Upper lobe of left lung (tissue), 4 donors: ENCODE data around the gene SMIM8.

ENCODE experiments used
- EP300 ChIP-seq, 4 donors: sonication (generic); formaldehyde crosslinking; IDR thresholded peaks; one replicate each; pipeline ENCODE4 v1.5.1; 2017; ENCODE audit warnings: antibody characterized with exemption in 4 of 4, control low read depth in 2 of 4
- POLR2A ChIP-seq, 4 donors: fragments of 450-650 bp; IDR thresholded peaks; one replicate each; pipeline ENCODE4 v1.5.1; 2016 to 2017; ENCODE audit warnings: antibody characterized with exemption in 4 of 4, mild to moderate bottlenecking in 2 of 4
- POLR2AphosphoS5 ChIP-seq, 2 donors: sonication (generic); formaldehyde crosslinking; IDR thresholded peaks; one replicate each; pipeline ENCODE4 v1.5.1; 2017; ENCODE audit warnings: antibody characterized with exemption in 2 of 2
- TF ChIP-seq, protein P1 (sequence below), 6 experiments: fragments of 450-650 bp in 4 of 6; fragments of 200-600 bp in 2 of 6; sonication (generic) in 2 of 6; IDR thresholded peaks; one replicate each; pipeline ENCODE4 v1.5.1; 2016 to 2019; ENCODE audit warnings: antibody characterized with exemption in 6 of 6

GRCh38 chr6:87384038-87384437 is 61.6 kb downstream of the SMIM8 start:
- TF ChIP-seq POLR2AphosphoS5 (IDR thresholded peaks at IDR 0.05), result no peak
- TF ChIP-seq, protein P1, sequence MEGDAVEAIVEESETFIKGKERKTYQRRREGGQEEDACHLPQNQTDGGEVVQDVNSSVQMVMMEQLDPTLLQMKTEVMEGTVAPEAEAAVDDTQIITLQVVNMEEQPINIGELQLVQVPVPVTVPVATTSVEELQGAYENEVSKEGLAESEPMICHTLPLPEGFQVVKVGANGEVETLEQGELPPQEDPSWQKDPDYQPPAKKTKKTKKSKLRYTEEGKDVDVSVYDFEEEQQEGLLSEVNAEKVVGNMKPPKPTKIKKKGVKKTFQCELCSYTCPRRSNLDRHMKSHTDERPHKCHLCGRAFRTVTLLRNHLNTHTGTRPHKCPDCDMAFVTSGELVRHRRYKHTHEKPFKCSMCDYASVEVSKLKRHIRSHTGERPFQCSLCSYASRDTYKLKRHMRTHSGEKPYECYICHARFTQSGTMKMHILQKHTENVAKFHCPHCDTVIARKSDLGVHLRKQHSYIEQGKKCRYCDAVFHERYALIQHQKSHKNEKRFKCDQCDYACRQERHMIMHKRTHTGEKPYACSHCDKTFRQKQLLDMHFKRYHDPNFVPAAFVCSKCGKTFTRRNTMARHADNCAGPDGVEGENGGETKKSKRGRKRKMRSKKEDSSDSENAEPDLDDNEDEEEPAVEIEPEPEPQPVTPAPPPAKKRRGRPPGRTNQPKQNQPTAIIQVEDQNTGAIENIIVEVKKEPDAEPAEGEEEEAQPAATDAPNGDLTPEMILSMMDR (IDR thresholded peaks at IDR 0.05), result no peak
- TF ChIP-seq EP300 (IDR thresholded peaks at IDR 0.05), result no peak
- TF ChIP-seq POLR2A (IDR thresholded peaks at IDR 0.05), result no peak
